ENCODE data around the gene IMPG1. TPM values are rescaled to one million over a fixed set of nuclear protein-coding genes. Genes with fewer than 3 reads are reported as not detected.

Gene IMPG1
- total and polyA plus RNA-seq, 10 donors, result 0.02 to 0.10 TPM; not detected in 8

DNA sequence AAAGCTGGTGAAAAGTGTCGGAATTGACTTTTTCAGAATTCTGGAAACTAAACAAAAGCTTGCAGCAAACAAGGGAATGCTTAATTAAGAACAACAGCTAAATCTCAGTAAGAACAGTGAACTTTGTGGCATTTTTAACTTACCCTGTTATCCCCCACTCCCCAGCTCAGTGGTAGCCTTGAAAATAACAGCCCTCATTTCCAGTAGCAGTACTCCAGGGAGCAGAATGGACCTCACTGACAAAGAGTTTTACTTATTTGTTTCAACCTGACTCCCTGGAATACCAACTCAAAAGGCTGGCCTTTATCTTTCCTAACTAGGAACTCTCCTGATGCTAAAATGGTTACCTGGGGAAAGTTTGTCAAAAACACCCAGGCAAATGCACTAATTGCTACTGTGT, 108.9 kb downstream of the IMPG1 start:
- H3K27ac ChIP-seq, result no peak overlapping the region
- H3K4me1 ChIP-seq, result no peaks in the 10 kb centered on the region
- intact Hi-C loops (cut with DNase I; ENCODE audit: low total_unique reads), result no loop called here
- 81 to 91% (median 90%) methylated on average over 1 of the region's 1 CpG for WGBS, 5 donors
- TF ChIP-seq, protein P1, sequence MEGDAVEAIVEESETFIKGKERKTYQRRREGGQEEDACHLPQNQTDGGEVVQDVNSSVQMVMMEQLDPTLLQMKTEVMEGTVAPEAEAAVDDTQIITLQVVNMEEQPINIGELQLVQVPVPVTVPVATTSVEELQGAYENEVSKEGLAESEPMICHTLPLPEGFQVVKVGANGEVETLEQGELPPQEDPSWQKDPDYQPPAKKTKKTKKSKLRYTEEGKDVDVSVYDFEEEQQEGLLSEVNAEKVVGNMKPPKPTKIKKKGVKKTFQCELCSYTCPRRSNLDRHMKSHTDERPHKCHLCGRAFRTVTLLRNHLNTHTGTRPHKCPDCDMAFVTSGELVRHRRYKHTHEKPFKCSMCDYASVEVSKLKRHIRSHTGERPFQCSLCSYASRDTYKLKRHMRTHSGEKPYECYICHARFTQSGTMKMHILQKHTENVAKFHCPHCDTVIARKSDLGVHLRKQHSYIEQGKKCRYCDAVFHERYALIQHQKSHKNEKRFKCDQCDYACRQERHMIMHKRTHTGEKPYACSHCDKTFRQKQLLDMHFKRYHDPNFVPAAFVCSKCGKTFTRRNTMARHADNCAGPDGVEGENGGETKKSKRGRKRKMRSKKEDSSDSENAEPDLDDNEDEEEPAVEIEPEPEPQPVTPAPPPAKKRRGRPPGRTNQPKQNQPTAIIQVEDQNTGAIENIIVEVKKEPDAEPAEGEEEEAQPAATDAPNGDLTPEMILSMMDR (IDR thresholded peaks at IDR 0.05 in 8 of 11, conservative IDR thresholded peaks at IDR 0.05 in 3 of 11), result no peak
- TF ChIP-seq POLR2AphosphoS5 (IDR thresholded peaks at IDR 0.05) (no peak), POLR2A (IDR thresholded peaks at IDR 0.05) (no peak)
- no peaks in the 10 kb centered on the region for H3K36me3 ChIP-seq
- H3K27me3 ChIP-seq (replicated peaks in 1 of 7), result no peaks in the 10 kb centered on the region
- peaks cover 0 to 10% (median 0%) of the 10 kb centered on the region in 8 donors for H3K9me3 ChIP-seq
- no peak overlapping the region for H3K4me3 ChIP-seq
- no peak for DNase-seq

DNA sequence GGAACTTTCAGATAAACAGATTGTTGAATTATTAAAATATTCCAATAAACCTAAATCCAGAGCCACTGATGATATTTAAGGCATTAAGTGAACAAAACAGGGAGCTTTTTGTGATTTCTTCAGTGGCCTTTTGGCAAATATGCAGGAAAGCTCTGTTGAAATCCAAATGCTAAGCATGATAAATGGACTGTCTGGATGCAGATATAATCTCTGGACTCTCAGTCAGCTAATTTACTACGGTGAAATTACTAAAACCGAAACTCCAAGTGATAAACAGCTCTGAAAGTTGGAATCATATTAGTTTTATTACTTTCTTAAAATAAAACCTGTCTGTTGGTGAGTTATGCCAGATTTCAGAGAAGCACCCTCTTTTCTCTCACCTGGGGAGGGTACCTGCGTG, 120.3 kb downstream of the IMPG1 start:
- no peak for DNase-seq
- Histone ChIP-seq H3K4me3 (no peak overlapping the region), H3K27ac (no peak overlapping the region), H3K36me3 (no peaks in the 10 kb centered on the region), H3K9me3 (peaks cover 0 to 8% (median 0%) of the 10 kb centered on the region in 8 donors), H3K27me3 (replicated peaks in 1 of 7) (no peaks in the 10 kb centered on the region), H3K4me1 (no peaks in the 10 kb centered on the region)
- intact Hi-C loops (cut with DNase I; ENCODE audit: low total_unique reads), result no loop called here
- TF ChIP-seq, protein P1 (IDR thresholded peaks at IDR 0.05 in 8 of 11, conservative IDR thresholded peaks at IDR 0.05 in 3 of 11), result no peak
- 45 to 70% (median 58%) methylated on average over 3 of the region's 3 CpGs for WGBS, 5 donors

DNA sequence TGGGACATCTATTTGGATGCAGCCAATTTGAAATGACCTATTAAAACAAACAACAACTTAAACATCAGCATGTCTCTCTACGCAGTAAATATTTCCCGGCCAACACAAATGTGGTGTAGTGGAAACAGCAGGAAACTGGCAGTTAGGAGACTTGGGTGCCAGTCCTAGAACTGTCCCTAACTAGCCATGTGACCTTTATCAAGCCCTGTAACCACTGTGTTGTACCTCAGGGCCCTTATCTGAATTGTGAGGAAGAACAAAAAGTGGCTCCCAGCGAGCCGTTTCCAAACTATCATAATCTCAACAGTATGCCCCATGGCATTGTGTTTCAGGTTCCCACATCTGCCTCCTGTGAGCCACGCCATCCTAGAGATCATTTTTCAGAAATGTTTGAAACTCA, 124.5 kb downstream of the IMPG1 start:
- Histone ChIP-seq H3K4me3 (no peak overlapping the region), H3K27me3 (replicated peaks in 1 of 7) (no peaks in the 10 kb centered on the region), H3K36me3 (no peaks in the 10 kb centered on the region), H3K9me3 (no peaks in the 10 kb centered on the region), H3K4me1 (no peaks in the 10 kb centered on the region), H3K27ac (no peak overlapping the region)
- WGBS, 5 donors, result 82 to 88% (median 86%) methylated on average over 5 of the region's 5 CpGs
- DNase-seq, result no peak
- intact Hi-C loops (cut with DNase I; ENCODE audit: low total_unique reads), result no loop called here
- TF ChIP-seq POLR2AphosphoS5 (IDR thresholded peaks at IDR 0.05) (no peak), POLR2A (IDR thresholded peaks at IDR 0.05) (no peak)
- TF ChIP-seq, protein P1 (IDR thresholded peaks at IDR 0.05 in 8 of 11, conservative IDR thresholded peaks at IDR 0.05 in 3 of 11), result no peak

DNA sequence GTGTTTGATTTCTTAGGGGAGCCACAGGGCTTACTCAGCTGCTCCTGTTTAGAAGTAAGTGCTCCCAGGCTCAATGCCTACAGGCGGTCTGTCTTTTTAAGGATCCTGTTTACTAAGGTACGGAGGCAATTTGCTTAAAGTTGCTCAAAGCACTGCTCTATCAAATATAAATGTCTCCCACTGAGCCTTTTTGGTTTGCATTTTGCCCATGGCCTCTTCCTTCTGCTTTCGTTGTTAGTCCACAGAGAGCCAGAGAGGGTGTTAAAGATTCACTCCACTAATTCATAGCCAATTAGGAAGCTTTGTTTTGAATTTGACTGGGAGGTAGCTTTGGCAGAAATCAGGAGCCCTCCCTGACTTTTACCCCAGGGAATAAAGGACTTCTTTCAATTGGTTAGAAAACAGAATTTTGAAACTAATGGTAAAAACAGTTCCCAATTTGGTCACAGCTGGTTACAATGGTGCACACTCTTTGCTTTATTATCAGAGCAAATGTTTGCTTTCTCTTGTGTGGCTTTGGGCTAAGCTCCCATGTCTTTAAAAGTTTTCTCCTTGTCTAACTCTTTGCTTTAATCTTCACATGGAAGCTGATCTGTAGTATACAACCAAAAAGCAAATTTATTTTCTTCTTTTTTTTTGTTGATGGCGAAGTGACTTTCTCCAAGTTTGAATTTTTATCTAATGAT, 126.2 kb downstream of the IMPG1 start:
- Histone ChIP-seq H3K27me3 (replicated peaks in 1 of 7) (no peaks in the 10 kb centered on the region), H3K4me1 (no peaks in the 10 kb centered on the region), H3K4me3 (no peak overlapping the region), H3K36me3 (no peaks in the 10 kb centered on the region), H3K27ac (no peak overlapping the region), H3K9me3 (no peaks in the 10 kb centered on the region)
- DNase-seq, result no peak
- intact Hi-C loops (cut with DNase I; ENCODE audit: low total_unique reads), result no loop called here
- 50 to 59% (median 51%) methylated on average over 4 of the region's 4 CpGs for WGBS, 5 donors
- TF ChIP-seq POLR2A (IDR thresholded peaks at IDR 0.05) (no peak), POLR2AphosphoS5 (IDR thresholded peaks at IDR 0.05) (no peak)
- TF ChIP-seq, protein P1 (IDR thresholded peaks at IDR 0.05 in 8 of 11, conservative IDR thresholded peaks at IDR 0.05 in 3 of 11), result no peak
